GM21526 (cell line): Measurements from ENCODE around the gene ZIC4.

ENCODE experiments used
- ATAC-seq: cut with Tn5 transposase; IDR thresholded peaks from one replicate; pipeline ENCODE4 v1.9.1; 2021; ENCODE audit warnings: moderate library complexity; ENCODE audit not compliant: unreplicated experiment, low FRiP score

The ZIC4 gene

GRCh38 chr3:147406028-147406931 is at the start of gene ZIC4:
Gene ZIC4, minus strand, starts transcription at chr3:147406543. Its CDS starts 3,746 bp downstream, at chr3:147402797.
- no peak for ATAC-seq

- no peak for ATAC-seq
Observed at GRCh38 chr3:147449669-147450068, 43.3 kb upstream of the ZIC4 start.

DNA sequence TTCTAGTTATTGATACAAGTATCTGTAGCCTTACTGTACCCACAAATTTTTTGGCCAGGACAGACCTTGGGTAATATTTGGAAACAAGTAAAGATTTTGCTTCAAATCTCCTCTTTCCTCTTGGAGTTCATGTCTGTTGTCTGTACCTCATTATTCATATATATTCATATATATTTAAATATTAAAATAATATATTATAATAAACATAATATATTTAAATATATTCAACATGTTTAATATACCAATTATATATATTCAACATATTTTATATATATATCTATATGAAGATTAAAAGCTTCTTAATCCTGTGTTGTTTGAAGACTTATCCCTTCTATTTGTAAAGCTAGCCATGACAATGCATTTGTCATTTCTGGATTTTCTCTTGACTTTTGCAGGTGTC is 40.9 kb upstream of the ZIC4 start:
- no peak for ATAC-seq

DNA sequence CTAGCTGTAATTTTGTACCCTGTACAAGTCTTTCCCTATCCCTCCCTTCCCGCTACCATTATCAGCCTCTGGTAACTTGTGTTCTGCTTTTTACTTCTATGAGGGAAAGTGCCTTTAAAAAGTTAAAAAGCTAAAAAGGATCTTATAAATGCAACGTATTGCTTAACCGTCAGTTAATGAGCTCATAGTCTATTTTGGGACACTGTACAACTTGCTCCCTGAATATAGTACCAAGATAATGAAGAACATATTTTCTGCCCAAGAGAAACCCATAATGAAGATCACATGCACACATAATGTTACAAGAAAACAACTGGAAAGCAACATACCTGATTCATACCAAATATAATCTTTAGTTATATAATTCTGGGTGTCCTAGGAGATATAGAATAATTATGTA is 25.4 kb upstream of the ZIC4 start:
- no peak for ATAC-seq

- no peak for ATAC-seq
Observed at GRCh38 chr3:147428754-147429153, 22.4 kb upstream of the ZIC4 start.

DNA sequence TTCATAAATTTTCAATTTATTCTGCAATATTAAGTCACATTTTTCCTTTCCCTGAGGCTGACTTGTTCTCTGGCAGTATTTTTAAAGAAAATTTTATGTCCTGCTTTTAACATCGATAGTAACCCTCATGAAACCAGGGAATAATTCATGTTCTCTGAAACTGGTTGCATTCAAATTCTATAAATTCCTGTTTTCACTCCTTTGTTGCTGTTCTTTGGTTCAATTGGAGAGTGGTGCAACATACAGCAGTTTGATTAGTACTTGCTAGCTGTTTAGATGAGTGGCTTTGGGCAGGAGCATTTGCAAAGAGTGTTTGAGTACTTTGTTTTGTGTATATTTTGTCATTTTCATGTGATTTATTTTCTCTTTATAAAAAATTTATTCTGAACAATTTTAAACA is 22.0 kb upstream of the ZIC4 start:
- ATAC-seq: no peak

- no peak for ATAC-seq
Observed at GRCh38 chr3:147427746-147428145, 21.4 kb upstream of the ZIC4 start.

- no peak for ATAC-seq
Observed at GRCh38 chr3:147426931-147427330, 20.6 kb upstream of the ZIC4 start.

DNA sequence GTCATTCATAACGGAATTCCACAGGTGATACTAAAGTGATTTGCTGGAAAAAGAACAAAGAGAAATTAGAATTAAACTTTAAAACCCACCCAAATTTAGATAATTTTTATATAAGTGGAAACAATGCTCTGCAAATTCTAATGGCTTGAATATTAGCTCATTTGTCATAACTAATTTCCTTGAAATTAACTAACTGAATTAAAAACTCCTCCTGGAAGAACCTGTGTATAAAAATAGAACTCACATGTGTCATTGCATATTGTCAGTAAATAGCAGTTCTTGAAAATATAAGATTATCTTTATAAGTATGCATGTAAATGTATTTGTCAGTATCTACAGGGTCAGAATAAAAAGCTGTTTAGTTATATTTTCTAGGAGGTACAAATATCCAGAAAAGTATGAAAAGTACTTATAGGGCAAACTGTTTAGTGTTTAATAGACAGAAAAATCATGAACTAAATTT is 19.1 kb upstream of the ZIC4 start:
- ATAC-seq: no peak

GRCh38 chr3:147424581-147425387 is 18.4 kb upstream of the ZIC4 start:
- ATAC-seq: no peak

GRCh38 chr3:147423798-147424580 is 17.6 kb upstream of the ZIC4 start:
- ATAC-seq: no peak

GRCh38 chr3:147423537-147423797 is 17.1 kb upstream of the ZIC4 start:
- no peak for ATAC-seq

- no peak for ATAC-seq
Observed at GRCh38 chr3:147422601-147423536, 16.5 kb upstream of the ZIC4 start.

GRCh38 chr3:147422196-147422595 is 15.9 kb upstream of the ZIC4 start:
- ATAC-seq: no peak

- ATAC-seq: no peak
Observed at GRCh38 chr3:147421184-147421912, 15.0 kb upstream of the ZIC4 start.

GRCh38 chr3:147420353-147421183 is 14.2 kb upstream of the ZIC4 start:
- no peak for ATAC-seq

DNA sequence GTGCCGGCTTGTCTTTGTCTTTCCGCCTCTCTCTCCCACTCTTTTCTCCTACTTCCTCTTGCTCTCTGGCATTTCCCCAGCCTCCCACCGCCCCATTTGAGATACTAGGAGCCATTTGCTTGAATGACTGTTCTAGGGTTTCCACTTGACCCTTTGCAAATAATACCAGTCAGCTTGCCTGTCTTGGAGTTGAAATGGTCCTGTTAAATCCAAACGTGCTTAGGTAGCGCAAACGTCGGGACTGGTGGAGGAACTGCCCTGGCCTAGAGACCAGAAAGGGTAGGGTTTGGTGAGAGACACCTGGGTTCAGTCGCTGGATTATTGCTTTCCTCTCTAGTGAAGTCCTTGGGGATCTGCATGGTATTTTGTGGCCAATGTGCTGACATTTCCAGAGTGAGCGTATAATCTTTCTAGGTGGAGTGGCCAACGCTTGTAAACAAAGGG is 13.5 kb upstream of the ZIC4 start:
- ATAC-seq: no peak
